T-helper 9 cell (primary cell): ENCODE data around the gene SMC6.

Experiments
- DNase-seq: peaks from one replicate; pipeline ENCODE4 v3.0.0-alpha.2; 2020

SMC6 gene

DNA sequence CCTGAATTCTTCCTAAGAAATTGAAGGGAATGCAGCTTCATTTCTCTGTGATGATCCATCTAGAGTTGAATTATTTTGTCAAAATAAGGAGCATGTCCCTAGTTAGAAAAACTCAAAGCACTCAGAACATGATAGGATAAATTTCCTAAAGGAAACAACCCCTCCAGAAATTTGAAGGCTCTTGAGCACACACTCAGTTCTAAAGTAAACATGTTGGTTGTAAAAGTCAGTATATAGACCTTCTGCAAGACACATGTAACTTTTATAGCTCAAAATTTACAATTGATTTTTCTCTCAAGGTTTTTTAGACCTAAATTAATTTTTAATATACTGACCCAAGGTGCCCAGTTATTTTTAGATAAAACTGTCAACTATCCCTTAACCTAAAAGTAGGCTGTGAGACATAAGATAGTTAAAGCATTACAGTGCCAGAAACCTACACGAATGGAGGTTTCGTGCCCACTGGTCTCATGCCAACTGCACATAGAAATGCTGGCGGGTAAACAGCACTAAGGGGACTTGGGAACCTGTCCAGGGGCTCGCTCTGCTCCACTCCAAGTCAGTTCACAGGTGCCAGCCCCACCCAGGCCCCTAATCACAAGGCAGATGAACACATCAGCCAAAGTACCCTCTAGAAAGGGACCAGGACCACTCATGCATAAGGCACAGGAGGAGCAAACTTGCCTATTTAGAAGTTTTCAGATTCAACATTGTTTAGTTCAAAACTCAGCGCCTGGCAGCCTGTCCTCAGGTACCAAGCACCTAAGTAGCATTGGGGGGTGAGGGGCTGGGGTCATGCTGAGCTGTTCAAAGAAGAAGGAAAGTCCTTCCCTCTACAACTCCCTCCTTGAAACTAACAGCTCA lies 106.5 kb downstream of the SMC6 start:
- no peak for DNase-seq

DNA sequence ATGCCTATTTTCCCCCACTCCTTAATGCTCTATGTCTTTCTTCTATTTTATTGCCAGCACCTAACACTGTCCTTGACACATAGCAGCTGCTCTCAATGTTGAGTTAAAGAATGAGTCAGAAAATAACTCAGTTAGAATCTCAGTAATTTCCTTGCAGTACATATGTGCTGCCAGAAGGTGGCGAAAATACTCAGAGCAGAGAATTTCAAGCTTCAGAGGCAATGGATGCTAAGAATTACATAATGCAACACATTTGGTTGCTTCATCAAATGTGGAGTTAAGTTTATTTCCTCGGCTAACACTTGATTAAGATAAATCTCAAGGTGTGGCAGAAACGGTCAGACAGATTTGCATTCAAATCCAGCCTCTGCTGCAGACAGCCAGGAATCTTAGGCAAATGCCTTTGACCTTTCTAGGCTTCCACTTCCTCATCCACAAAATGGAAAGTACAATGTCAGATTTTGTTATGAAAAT lies 107.5 kb downstream of the SMC6 start:
- DNase-seq, result peak; percentile 9

DNA sequence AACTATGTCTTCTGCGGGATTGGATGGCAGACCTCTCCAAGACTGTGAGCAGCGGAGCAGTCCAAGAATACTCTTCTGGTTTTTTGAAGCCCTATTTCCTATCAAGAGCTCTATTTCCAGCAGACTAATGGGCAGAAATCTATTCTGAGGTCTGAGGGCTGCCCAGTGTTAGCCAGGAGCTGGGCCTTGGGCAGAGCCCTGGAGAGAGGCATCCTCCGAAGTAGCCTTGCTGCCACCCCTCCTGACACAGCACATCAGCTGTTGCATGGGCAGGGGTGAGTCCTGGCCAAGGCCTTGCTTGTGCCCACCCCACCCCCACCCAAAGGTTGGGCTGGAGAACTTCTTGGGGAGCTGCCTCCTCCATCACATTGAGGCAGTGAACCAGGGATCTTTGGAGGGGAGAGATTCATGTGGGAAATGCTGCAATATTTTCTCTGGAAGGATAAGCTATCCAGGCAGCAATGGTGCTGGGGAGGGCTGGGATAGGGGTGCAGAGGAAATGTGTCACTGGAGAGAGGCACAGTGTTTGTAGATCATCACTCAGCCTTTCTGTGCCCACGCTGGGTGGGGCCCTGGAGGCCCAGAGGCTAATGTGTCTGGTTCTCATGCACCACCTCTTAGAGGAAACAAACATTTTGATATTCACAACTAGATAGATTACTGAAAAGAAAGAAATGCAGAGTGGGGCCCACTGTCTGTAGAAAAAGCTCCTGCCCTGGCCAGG lies 108.5 kb downstream of the SMC6 start:
- DNase-seq, result no peak

DNA sequence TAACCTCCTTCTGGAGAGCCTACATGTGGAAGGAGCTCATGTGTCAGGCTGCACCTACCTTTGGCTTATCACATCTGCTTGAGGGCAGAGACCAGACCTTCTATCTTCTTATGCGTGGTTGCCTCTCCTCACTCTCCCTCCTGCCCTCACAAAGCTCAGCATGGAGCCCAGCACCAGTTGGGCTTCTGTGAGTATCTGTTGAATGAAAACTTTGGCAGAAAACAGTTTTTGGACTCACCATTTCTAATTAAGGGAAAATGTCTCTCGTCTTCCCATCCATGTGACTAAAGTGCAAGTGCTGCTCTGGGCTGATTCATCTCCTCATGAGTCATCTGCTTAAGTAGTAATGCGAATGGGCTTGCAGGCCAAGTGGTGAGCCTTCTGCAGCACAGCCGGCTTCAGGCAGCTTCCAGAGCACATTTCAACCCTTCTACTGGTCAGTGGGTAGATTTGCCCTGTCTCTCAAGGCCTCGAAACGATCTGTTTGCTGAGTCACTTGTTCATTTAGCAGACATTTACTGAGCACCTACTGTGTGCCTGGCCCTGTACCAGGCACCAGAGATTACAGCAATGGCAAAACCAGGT lies 110.5 kb downstream of the SMC6 start:
- no peak for DNase-seq

DNA sequence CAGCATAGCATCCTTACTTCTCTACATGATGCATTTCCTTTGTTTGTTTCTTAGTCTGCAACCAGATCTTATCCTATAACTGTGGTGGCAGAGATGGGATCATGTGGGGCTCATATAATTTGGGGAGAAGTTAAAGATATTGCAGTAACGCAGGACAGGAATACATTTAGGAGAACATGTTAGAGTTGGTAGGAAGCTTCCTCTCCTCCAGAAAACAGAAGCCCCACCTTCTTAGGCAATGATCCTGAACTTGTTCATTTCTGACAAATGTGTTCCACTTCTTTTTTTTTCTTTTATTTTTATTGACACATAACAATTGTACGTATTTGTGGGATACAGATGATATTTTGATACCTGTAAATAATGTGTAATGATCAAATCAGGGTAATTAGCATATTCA lies 113.2 kb downstream of the SMC6 start:
- no peak for DNase-seq

DNA sequence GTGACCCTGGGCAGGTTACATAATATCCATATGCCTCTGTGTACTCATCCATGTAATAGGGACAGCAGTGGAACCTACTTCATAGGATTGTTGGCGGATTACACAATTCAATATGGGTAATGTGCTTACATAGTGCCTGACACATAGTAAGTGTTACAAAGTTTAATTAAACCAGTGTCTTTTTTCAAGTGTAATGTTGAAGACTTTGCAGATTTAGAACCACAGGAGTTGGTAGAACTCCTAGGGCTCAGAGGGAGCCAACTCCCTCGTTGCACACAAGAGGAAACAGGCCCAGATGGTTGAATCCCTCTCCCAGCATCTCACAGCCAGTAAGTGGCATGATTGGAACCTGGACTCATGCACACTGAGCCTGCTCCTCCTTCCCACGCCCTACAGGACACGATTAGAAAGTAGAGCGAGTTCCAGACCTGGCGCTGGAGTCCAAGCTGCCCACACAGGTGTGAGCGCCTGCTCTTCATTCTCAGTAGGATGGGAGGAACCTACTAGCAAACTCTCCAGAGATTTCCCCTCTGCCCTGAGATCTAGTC lies 115.3 kb downstream of the SMC6 start:
- DNase-seq, result no peak

DNA sequence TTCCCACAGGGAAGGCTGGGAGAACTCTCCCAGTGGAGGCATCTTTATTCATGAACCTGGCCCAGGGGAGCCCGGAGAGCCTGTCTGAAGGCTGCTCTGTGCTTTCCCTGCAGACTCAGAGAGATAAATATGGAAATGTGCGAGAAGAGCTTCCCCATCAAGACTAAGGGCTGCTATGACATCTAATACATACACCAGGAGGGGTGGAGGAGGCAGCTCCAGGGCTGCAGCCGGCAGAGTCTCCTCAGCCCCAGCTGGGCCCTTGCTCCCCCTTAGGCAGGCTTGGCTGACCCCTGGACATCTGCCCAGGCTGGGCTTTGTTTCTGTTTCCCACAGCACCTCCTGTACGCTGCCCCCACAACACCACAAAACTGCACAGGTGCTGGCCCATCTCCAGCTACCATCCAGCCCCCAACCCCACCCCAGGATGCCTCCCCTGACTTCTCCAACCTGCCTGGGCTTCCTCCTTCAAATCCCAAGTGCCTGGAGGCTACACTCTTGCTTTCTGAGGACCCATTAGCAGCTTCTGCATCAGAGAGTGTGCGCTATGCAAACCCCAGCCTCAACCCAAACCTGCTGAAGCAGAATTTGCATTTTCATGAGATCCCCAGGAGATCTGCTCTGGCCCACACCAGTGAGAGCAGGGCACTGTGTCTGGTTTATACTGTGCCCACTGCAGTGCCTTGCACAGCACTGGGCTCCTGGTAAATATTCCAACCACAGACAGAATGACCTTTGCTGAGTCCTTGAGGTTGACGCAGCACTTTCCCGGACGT lies 116.3 kb downstream of the SMC6 start:
- no peak for DNase-seq

DNA sequence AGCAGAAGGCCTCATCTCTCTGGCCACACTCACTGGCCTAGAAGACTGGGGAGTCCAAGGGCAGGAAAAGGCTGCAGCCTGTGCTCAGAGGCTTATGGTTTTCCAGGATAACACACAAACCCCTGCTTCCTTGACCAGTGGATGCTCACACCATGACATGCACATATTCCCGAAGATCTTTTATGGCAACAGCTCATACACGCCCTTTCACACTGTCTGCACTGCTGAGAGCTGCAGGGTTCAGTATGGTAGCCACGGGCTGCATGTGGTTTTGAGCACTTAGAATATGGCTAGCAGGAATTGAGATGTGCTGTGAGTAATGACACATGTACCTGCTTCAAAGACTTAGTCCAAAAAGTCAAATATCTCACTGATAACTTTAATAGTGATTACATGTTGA lies 117.4 kb downstream of the SMC6 start:
- DNase-seq, result no peak

DNA sequence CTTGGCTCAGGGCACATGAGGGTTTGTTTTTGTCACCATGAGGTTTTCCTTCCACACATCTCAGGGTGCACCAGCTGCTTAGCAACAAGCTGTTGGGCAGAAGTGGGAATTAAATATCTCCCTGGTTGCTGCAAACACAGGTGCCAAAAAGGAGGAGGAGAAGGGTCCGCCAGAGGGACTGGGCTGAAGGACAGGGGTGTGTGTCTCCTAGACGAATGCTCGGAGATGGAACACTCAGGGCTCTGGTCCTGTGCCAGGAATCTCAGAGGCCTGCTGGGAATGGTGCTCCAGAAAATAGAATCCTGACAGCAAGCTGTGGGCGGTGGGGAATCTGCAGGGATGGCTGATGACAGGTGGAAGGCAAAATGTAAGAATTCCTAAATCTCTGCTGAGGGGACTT lies 118.6 kb downstream of the SMC6 start:
- DNase-seq, result no peak

DNA sequence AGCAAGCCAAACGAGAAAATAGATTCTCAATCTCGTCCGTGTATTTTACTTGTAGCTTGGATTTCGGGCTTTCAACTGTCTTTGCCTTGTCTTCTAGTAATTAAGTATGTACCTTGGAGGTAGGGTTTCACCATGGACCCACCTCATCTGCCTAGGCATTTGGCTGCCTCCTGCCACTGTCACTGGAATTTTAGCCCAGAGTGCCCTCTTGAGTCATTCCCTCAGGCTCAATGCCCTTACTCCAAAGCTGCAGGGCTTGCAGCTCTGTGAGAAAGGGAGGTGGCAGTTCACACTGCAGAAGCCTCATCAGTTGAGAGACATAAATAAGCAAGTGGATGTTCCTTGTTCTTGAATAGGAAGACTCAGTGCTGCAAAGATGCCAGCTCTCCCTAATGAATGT lies 123.5 kb downstream of the SMC6 start:
- DNase-seq, result no peak

DNA sequence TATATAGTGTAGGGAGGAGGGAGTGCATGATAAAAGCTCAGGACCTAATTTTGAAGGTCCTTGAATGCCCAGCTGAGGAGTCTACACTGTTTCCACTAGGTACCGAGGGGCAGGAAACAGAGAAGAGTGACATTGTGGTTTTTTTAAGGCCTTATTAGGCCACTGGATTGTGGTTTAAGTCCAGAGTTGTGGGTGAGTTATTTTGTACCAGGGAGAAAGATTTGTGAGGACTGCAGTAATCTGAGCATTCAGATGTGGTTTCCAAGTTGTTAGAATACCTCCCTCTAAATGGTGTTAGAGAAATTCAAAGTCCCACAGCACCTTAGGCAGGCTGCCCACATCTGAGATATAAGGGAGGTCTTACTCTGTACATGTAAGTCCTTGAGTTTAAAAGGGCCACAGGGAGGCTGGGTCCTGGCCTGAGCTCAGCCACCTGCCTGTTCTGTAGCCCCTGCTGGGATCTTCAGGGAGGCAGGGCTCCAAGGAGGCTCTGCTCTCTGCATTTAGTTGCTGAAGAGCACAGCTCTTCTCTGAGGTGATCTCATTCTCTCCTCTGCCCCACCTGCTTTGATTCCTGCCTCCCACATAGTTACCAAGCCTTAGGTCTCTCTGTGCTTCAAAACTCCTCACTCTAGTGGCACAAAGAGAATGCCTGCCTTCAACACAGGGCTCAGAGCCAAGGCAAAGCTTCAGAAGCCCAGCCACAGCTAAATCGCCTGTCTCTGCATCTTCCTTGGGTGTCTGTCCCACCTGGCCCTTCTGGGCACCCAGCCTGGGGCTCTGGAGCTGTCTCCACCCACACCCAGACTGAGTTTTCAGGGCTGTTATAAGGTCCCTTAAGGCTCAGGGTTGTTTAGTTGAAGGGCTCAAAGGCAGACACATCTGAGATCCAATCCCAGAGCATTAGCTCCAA lies 125.0 kb downstream of the SMC6 start:
- no peak for DNase-seq

DNA sequence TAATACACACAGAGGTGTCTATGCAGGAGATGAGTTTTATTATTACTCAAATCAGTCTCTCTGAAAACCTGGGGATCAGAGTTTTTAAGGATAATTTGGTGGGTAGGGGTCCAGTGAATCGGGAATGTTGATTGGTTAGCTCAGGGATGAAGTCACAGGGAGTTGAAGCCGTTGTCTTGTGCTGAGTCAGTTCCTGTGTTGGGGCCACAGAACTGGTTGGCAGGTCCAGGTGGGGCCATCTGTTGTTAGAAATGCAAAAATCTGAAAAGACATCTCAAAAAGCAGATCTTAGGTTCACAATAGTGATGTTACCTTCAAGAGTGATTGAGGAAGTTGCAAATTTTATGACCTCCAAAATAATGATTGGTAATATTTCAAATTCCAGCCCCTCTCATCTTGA lies 126.2 kb downstream of the SMC6 start:
- DNase-seq, result no peak

DNA sequence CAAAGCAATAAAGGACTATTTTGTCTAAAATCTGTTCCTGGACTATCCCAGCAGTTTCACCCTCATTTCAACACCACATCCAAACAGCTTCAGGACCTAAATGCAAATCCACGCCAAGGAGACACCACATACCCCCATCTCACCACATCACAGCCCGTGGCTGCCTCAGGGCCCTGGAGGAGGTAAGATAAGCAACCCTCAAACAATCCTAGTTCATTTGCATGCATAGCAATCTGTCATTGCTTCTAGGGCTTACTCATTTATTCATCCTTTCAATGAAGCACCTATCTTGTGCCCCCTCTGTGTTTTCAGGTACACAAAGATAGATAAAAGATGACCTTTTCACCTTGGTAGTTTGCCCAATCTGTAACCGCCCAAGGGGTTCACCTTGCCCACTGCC lies 126.6 kb downstream of the SMC6 start:
- no peak for DNase-seq

DNA sequence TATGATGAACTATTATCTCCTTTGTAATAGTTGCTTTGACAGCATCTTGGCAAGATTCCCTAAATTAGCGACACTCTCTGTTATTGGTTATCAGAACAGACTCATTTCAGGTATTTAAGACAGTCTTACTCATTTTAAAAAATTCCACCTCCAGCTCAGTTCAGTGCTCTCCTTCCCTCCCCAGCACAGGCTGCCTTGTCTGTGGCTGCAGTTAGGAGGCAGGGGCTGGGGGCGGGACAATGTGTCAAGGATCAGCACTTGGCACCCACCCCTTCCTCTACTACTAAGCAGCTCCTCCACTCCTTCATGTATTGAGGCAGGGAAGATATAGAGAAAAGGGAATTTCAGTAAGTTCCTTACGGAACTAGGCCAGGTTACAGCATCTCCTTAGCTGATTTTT lies 128.2 kb downstream of the SMC6 start:
- no peak for DNase-seq

DNA sequence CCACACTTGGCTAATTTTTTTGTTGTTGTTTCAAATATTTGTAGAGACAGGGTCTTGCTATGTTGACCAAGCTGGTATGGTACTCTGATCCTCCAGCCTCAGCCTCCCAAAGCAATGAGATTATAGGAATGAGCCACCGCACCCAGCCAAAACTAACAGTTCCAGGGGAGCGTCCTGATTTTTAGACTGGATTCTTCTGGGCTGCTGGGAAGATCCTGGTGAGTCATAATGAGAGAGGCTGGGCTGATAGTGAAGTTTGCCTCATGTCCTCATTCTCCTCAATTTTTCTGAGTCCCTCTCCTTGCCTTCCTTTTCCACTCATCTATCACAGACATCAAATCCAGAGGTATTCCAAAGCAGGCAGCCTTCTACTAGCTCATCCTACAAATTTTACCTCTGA lies 131.8 kb downstream of the SMC6 start:
- no peak for DNase-seq

DNA sequence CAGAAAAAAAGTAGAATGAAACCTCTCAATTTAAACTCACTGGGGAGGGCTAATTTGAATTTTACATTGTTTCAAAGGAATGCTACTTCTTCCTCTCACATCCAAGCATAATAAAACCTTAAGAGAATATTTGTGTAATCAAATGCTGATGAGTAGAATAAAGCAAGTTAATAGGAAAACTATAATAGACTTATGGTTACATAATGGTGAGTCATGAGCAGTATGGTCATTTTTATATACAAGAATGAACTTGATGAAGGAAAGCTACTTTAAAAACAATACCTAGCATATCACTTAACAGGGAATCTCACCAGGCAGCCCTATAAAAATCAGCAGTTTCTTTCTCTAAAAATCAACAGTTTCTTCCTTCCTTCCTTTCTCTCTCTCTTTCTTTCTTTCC lies 132.8 kb downstream of the SMC6 start:
- DNase-seq, result no peak

DNA sequence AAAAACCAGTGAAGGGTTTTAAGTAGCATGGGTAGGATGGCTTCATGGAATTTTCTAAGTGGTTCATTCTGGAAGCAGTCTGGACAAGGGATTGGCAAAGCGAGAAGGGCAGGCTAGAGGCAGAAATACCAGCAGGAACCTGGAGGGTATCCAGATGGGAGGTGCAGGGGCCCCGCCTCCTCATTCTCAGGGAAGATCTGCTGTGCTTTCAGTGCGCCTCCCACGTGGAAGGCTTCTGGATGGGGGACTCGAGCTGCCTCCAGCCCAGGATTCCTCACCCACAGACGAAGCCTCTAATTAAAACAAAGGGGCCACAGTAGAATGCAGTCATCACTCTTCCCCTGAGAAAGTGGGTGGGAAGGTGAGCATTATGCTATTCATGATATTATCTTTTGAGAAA lies 133.3 kb downstream of the SMC6 start:
- no peak for DNase-seq

DNA sequence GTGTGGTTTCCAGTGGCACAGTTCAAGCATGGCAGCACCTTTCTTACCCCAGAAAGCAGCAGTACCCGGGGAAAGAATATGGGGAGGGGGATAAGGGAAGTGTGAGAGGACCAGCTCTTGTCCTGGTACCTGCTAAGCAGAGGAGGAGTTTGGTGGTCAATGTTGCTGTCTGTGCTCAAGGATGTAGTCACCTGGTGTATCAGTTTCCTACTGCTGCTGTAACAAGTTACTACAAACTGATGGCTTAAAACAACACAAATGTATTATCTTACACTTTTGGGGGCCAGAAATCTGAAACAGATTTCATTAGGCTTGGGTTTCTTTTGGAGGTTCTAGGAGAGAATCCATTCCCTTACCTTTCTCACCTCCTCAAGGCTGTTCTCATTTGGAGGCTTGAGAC lies 135.7 kb downstream of the SMC6 start:
- no peak for DNase-seq

DNA sequence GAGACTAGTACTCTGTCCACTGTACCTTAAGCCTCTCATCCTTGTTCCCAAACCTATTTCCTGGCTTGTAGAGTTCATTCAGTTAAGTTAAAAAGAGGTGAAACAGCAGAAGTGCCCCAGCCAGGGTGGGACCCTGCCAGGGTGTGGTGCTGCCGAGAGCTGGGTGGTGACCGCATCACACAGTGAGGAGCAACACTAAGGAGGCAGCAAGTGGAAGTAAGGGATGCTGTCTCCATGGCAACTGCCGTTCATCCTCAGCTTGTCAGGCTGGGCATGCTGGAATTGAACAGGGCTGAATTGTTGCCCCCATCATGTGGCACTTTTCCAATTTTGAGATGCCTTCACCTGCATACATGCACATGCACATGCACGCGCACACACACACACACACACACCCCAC lies 136.1 kb downstream of the SMC6 start:
- DNase-seq, result no peak

DNA sequence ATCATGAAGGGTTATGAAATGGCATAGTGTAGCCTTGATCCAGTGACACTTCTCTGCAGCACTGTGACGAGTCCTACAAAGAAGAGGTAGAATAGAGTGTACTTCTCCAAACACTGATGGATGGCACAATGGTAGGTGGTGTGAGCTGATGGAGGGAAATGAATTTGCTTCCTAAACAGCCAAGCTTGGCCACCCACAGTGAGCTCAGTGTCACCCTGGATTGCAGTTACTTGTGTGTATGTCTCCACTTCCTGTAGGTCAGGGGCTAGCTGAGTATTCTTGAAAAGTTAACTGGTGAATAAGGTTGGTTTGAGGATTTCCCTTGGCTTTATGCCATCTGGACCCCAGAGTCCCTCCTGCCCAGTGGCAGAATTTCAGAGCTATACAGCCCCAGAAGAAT lies 137.2 kb downstream of the SMC6 start:
- no peak for DNase-seq

DNA sequence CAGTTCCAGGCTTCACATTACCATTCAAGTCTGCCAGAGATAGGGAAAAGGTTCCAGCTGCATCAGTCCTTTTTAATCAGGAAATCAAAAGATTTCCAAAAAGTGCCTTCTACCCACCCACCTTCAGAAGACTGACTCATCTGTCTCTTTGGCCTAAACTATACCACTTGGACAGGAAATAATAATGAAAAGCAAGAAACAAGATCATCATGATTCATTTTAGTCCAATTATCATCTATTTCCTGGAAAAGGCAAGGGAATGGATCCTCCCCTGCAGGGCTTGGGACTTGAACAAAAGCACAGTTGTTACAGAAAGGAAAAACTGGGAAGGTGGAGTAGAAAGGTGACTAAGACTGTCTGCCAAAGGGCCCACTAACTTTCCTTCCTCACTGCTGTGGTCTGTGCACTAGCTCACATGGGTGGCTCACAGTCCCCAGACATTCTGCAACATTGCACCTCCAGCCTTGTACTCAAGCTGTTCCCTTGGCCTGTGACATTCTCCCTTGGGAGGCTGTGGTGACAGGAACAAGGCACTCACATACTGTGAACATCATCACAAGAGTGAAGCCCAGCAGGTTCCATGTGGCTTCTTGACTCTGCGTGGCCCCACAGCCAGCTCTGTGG lies 137.8 kb downstream of the SMC6 start:
- no peak for DNase-seq
